ENCODE measurements around the gene FTO. TPM values are rescaled to one million over a fixed set of nuclear protein-coding genes. Genes with fewer than 3 reads are reported as not detected.

The FTO gene
- total RNA-seq, 2 experiments from 2014 or later = 48.6 to 53.2 TPM

DNA sequence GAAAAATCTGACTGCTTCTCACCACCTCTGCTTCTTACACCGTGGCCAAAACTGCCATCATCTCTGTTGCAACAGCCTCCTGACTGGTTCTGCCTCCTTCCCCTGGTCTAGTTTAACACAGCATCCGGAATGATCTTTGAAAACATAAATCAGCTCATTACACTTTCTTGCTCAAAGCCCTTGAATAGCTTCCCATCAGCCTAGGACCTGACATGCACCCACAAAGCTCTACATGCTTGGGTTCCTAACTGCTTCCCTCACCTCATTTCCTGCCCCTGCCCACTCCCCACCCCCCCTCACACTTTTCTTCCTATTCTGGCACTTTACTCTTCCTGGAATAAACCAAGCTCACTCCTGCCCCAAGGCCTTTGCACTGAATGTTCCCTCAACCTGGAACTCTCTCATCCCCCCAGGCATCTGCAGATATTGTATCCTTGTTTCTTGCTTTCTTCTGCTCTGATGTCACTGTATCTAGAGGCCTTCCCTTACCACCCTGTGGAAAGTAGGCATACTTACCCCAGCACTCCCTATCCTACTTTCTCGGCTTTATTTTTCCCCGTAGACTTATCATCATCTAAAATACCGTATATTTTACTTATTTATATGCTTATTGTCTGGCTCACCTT is 112.4 kb downstream of the FTO start:
- CTCF ChIA-PET = interaction anchor here (1.0 kb wide), 1 partner anchor 73 kb away, joined by 3 read pairs; no protein-coding TSS in a partner anchor
- H3K27ac Mint-ChIP-seq = no peak overlapping the region
- H3K27me3 Mint-ChIP-seq = no peaks in the 10 kb centered on the region
- POLR2A ChIA-PET = interaction anchor here (0.7 kb wide), 1 partner anchor 9 kb away, joined by 3 read pairs; no protein-coding TSS in a partner anchor
- ATAC-seq = no peak
- no peaks in the 10 kb centered on the region for H3K9me3 Mint-ChIP-seq
- intact Hi-C loops (cut with micrococcal nuclease) = no loop called here
- H3K4me1 Mint-ChIP-seq (ENCODE audit: low read depth) = peaks cover 15% of the 10 kb centered on the region
- peaks cover 25% of the 10 kb centered on the region for H3K36me3 Mint-ChIP-seq (ENCODE audit: low read depth)
- TF ChIP-seq, protein P1, sequence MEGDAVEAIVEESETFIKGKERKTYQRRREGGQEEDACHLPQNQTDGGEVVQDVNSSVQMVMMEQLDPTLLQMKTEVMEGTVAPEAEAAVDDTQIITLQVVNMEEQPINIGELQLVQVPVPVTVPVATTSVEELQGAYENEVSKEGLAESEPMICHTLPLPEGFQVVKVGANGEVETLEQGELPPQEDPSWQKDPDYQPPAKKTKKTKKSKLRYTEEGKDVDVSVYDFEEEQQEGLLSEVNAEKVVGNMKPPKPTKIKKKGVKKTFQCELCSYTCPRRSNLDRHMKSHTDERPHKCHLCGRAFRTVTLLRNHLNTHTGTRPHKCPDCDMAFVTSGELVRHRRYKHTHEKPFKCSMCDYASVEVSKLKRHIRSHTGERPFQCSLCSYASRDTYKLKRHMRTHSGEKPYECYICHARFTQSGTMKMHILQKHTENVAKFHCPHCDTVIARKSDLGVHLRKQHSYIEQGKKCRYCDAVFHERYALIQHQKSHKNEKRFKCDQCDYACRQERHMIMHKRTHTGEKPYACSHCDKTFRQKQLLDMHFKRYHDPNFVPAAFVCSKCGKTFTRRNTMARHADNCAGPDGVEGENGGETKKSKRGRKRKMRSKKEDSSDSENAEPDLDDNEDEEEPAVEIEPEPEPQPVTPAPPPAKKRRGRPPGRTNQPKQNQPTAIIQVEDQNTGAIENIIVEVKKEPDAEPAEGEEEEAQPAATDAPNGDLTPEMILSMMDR (IDR thresholded peaks at IDR 0.05) = no peak
- DNase-seq = no peak
- no peak overlapping the region for H3K4me3 Mint-ChIP-seq

DNA sequence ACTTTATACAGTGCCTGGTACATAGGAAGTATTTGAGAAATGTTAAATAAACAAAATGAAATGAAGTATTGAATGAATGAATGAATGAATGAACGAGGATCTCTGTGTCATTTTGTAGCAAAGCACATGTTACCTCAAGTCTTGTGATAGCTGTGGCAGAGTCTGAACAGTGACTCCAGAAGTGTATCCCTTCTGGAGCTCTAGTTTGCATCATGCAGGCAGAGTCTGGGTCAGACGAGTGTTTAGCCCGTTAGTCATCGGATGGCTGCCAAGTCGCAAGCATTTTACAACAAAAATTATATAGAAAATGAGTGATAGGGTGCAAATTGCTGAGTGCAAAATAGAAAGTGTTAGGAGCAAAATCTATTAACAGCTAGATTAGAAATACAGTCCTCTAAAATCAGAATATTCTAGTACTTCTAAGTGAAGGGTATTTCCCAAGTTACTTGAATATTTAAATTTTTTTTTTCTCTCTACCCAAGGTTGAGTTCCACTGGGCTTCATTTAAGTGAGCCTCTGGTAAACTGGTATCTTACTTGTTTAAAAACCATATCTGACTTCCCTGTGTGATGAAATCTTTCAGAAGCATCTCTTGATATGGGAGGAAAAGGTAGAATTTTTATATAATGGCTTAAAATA is 113.3 kb downstream of the FTO start:
- H3K4me1 Mint-ChIP-seq (ENCODE audit: low read depth) = peaks cover 22% of the 10 kb centered on the region
- H3K9me3 Mint-ChIP-seq = no peaks in the 10 kb centered on the region
- TF ChIP-seq, protein P1 (IDR thresholded peaks at IDR 0.05) = no peak
- ChIA-PET POLR2A (interaction anchor here (0.7 kb wide), 1 partner anchor 10 kb away, joined by 3 read pairs; no protein-coding TSS in a partner anchor), CTCF (no interaction called here)
- no peak overlapping the region for H3K27ac Mint-ChIP-seq
- no peaks in the 10 kb centered on the region for H3K27me3 Mint-ChIP-seq
- intact Hi-C loops (cut with micrococcal nuclease) = no loop called here
- peaks cover 22% of the 10 kb centered on the region for H3K36me3 Mint-ChIP-seq (ENCODE audit: low read depth)
- ATAC-seq (no peak), DNase-seq (no peak)
- H3K4me3 Mint-ChIP-seq = no peak overlapping the region

- Mint-ChIP-seq H3K9me3 (no peaks in the 10 kb centered on the region), H3K27me3 (no peaks in the 10 kb centered on the region), H3K4me1 (ENCODE audit: low read depth) (peaks cover 23% of the 10 kb centered on the region), H3K36me3 (ENCODE audit: low read depth) (peaks cover 20% of the 10 kb centered on the region), H3K4me3 (no peak overlapping the region), H3K27ac (no peak overlapping the region)
- intact Hi-C loops (cut with micrococcal nuclease) = no loop called here
- DNase-seq = no peak
- TF ChIP-seq, protein P1 (IDR thresholded peaks at IDR 0.05) = no peak
- POLR2A ChIA-PET = no interaction called here
- no peak for ATAC-seq
- CTCF ChIA-PET = no interaction called here
Observed at GRCh38 chr16:53817812-53818550, 114.0 kb downstream of the FTO start.

- Mint-ChIP-seq H3K36me3 (ENCODE audit: low read depth) (peaks cover 8% of the 10 kb centered on the region), H3K4me3 (no peak overlapping the region), H3K9me3 (no peaks in the 10 kb centered on the region), H3K27me3 (no peaks in the 10 kb centered on the region), H3K4me1 (ENCODE audit: low read depth) (peaks cover 17% of the 10 kb centered on the region), H3K27ac (no peak overlapping the region)
- ATAC-seq (no peak), DNase-seq (no peak)
- ChIA-PET CTCF (no interaction called here), POLR2A (no interaction called here)
- intact Hi-C loops (cut with micrococcal nuclease) = no loop called here
- TF ChIP-seq, protein P1 (IDR thresholded peaks at IDR 0.05) = no peak
Observed at GRCh38 chr16:53821487-53821886, 117.5 kb downstream of the FTO start.

Measured in activated CD8-positive, alpha-beta T cell treated with anti-CD3 and anti-CD28 coated beads for 36 hours (primary cell).